ENCODE measurements around the gene PPARD.

Gene PPARD

GRCh38 chr6:35358086-35358485 is 15.7 kb downstream of the PPARD start:
- DNase-seq, result no peak

DNA sequence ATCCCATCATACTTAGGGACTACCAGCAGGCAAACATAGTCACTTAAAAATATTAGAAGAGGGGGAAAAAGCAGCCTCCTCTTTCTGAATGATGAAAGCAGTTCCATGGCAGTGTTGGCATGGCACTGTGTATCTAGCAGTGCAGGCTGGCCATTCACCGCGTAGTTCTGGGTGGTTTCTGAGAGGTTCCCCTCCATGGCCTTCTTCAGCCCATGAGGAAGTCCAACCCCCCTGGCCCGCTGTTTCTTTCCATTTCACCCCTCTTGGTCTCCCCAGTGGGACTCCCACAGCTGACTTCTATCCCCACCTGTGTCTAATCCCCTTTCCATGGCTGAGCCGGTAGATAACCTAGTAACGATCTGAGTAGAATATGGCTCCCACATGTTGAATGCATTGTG is 17.0 kb downstream of the PPARD start:
- no peak for DNase-seq

- peak; percentile 70 for DNase-seq
Measured at GRCh38 chr6:35359744-35360348, 17.5 kb downstream of the PPARD start.

DNA sequence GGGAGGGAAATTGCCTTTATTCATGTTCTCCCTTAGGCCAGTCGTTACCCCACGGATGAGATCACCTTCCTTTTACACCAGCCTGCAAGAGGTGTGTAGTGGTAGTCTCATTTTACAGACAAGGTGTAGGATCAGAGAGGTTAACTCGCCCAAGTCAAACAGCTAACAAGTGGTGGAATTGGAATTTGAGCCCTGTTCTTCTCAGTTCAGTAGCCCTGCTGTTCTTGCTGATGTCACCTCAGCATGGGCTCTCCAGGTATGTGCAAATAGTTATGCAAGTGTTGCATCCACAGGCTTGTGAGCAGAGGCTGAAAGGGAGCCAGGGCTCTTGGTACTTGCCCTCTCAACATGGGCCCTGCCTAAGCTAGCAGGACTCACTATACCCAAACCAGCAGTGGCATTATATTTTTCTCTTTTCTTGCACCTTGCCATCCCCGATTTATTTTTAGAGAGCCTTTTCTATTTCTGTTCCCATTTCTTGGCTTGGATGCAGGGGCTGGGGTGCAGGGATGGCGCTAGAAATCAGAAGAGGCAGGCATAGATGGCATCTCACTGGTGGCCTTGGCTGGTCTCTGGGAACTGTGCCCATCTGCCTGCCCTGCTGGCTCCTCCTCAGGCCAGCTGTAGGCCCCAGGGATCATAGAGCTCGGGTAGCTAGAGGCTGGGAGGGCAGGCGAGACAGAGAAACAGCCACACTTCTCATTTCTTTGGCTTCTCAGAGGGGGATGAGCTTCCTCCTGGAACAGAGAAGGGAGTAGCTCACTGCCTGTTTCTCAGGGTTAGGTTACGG is 18.2 kb downstream of the PPARD start:
- DNase-seq, result peak; percentile 70

DNA sequence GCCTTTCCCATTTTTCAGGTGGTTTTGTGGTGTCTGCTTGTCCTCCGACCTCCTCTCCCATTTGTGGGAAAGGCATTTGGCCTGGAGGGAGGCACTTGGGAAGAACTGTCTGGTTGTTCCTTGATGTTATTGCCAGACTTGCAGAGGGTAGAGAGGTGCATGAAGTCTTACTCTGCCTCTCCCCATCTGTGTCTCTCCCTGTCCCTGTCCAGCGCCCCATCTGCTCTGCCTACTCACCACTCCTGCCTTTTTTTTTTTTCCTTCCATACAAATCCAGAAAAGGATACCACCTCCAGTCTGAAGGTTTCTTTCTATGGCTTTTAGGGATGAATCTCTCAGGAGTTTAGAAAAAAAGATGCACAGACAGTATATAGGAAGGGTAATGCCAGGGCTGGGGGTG is 19.8 kb downstream of the PPARD start:
- DNase-seq, result no peak

DNA sequence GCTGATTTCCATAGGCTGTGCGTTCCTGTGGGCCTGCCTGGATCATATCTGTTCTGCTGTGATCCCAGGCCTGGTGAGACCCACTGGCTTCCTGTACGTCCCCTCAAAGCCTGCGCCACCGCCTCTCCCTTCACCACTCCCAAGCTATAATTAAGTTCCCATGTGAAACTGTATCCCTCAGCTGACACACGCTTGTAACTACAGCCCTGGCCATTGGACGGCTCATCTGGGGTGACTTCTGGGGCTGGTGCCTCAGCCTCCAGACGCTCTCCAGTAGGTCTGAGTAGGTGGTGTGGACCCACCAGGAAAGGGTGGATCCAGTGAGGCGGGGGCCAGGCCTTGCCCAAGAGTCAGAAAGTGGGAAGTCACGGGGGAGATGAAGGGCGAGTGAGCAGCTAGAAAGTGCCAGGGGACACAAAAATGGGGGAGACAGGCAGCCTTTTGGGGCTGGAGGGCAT is 21.0 kb downstream of the PPARD start:
- DNase-seq, result peak; percentile 93

- DNase-seq, result no peak
Measured at GRCh38 chr6:35365594-35366203, 23.3 kb downstream of the PPARD start.

GRCh38 chr6:35366204-35366596 is 23.8 kb downstream of the PPARD start:
- no peak for DNase-seq

DNA sequence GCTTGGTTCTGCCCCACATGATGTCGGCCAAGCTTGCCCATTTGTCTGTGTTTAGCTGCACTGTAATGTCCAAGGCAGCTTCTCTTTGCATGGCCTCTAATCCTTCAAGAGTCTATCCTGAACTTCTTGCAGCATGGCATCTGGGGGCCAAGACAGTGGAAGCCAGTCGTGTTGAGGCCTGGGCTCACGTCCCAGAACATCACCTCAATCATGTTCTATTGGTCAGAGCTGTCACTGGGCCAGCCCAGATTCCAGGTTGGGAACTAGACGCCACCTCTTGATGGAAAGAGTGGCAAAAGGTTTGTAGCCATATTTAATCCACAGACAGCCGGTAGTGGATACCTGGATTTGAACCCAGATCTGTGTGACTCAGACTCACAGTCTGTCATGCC is 25.3 kb downstream of the PPARD start:
- DNase-seq, result no peak

DNA sequence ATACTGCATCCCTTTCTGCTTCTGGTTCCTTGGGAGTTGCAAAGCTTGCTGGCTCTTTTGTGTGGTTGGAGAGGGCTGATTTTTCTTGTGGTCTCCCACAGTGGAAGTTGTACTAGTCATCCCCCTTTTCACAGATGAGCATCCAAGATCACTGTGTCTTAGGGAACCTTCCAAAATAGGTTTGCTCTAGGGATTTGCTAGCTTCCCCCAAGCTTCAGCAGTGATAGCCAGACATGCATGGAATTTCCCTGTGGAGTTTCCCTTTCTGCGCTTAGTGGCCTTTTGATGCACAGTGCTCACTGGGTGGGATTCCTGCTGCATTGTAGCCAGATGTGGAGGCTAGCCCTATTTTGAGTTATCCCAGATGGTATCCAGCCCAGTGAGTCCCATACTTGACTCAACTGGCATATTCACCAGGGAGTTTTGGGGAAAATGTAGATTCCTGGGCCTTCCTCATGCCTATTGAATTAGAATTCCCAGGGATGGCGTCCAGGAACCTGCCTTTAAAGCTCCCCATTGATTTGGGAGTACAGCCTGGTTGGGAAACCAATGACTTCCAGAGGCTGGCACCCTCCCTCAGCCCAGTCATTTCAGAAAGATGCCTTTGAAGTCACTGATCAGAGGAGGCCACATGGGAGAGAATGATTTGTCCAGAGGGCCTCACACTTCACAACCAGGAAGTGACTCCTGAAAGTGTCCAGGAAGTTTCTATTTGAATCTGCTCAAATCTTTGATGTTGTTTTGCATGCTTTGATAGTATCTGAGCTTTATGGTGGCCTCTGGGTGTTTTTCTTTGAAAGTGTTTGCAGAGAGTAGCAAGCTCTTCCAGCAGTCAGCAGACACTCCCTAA is 25.9 kb downstream of the PPARD start:
- DNase-seq, result no peak

GRCh38 chr6:35370124-35370741 is 27.9 kb downstream of the PPARD start:
- no peak for DNase-seq

- no peak for DNase-seq
Measured at GRCh38 chr6:35370785-35371493, 28.6 kb downstream of the PPARD start.

GRCh38 chr6:35371494-35372262 is 29.3 kb downstream of the PPARD start:
- no peak for DNase-seq

GRCh38 chr6:35372633-35373032 is 30.3 kb downstream of the PPARD start:
- no peak for DNase-seq

- no peak for DNase-seq
Measured at GRCh38 chr6:35376281-35376680, 33.9 kb downstream of the PPARD start.

GRCh38 chr6:35377002-35377401 is 34.6 kb downstream of the PPARD start:
- no peak for DNase-seq

DNA sequence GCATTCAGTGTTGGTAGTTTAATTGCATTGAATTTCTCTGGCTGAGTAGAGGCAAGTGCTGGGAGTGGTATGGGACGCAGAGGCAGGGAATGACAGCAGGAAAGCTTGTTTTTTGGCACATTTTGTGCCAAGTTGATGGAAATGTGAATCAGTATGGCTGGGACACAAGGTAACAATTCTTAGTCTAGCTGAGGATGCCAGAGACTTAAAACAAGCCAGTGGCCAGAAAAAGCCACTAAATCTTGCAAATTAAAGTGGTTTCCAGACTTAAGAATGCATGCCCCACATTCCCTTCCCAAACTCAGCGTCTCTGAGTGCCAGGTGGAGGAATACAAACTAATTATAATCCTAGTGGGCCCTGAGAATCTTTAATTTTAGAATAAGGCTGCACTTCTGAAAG is 35.9 kb downstream of the PPARD start:
- DNase-seq, result no peak

DNA sequence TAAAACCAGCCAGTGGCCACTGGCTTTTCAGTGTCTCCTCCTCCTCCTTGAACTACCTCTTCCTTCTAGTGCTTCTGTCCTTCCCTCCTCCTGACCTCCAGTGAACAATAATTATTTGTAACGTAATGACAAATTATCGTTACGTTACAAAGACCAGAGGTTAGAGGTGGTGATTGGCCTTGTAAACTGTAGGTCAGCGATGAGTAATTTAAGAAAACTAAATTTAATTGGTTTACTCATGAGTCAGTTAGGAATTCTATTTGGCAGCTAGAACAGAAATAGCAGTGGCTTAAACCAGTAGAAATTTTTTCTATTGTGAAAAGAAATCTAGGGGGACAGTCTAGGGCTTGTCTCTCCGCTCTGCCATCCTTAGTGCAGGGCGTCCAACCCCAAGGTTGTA is 38.8 kb downstream of the PPARD start:
- DNase-seq, result no peak

GRCh38 chr6:35382015-35382414 is 39.7 kb downstream of the PPARD start:
- DNase-seq, result no peak

DNA sequence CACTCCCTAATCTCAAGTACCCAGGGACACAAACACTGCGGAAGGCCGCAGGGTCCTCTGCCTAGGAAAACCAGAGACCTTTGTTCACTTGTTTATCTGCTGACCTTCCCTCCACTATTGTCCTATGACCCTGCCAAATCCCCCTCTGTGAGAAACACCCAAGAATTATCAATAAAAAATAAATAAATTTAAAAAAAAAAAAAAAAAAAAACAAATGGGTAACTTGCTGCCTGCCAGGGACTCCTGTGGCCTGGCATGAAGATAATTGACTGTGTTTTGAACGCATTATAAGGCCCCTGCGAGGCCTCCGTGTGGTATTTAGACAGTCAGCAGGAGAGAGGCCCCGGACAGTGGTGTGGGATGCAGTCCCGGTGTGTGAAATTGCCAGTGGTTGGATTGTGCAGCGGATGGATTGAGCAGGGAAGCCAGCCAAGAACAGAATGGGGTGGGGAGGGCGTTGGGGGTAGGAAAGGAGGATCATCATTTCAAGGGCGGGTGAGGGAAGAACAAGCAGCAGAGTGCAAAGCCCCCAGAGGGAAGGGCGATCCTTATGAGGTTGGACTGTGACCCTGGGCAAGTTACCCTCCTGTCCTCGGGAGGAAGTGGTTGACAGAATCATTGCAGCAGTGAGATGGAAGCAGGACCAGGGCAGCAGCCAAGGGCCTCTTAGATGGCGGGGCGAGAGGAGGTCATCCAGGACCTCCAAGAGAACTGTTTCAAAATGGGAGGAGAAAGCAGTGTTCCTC is 43.3 kb downstream of the PPARD start:
- DNase-seq, result peak; percentile 66

GRCh38 chr6:35386989-35387388 is 44.6 kb downstream of the PPARD start:
- no peak for DNase-seq

Data from NCI-H69 (cell line).